CD1c-positive myeloid dendritic cell (primary cell): ENCODE measurements around the gene SMYD1.
A peak's percentile ranks its signal among the peaks of the same experiment; 100 is the strongest.
"Not testable (repeated sequence)": the region's sequence is repeated elsewhere in the genome, so short reads cannot be mapped to it uniquely, and the experiment has no call there.

Source experiments
- DNase-seq: peaks from one replicate; pipeline ENCODE4 v3.0.0-alpha.2; 2016; ENCODE audit errors: extremely low spot score

Gene SMYD1

DNA sequence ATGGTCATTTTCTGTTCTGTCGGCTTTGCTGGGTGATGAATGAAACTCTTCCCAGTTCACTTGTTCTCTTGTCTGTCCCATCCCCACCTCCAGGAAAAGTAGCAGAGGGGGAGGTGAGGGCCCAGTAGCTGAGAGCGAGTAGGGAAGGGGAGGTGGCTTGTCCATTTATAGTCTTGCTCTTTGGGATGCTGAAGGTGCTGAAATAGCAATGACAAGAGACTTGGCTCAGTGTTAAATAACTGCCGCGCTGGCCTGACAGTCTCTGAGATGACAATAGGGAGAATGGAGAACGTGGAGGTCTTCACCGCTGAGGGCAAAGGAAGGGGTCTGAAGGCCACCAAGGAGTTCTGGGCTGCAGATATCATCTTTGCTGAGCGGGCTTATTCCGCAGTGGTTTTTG, at the start of gene SMYD1:
SMYD1 (plus strand) TSS at position 228 of the 400 bp plus-strand sequence; CDS start at position 268, 40 bp downstream.
- DNase-seq, result no peak

DNA sequence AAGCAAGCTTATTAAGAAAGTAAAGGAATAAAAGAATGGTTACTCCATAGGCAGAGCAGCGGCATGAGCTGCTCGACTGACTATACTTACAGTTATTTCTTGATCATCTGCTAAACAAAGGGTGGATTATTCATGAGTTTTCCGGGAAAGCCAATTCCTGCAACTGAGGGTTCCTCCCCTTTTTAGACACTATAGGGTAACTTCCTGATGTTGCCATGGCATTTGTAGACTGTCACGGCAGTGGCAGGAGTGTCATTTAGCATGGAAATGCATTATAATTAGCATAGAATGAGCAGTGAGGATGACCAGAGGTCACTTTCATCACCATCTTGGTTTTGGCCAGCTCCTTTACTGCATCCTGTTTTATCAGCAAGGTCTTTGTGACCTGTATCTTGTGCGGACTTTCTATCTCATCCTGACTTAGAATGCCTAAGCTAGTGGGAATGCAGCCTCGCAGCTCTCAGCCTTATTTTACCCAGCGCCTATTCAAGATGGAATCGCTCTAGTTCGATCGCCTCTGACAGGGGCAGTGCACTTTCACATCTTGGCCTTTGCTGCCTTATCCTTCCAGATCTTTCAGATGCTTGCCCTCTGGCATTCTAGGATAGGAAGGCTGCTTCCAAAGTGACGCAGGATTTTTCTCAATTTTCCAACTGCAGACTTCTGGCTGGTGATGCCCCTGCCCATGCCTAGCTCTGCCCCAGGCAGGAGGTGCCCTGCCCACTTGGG, 49.4 kb upstream of the SMYD1 start:
- DNase-seq, result peak; percentile 47

DNA sequence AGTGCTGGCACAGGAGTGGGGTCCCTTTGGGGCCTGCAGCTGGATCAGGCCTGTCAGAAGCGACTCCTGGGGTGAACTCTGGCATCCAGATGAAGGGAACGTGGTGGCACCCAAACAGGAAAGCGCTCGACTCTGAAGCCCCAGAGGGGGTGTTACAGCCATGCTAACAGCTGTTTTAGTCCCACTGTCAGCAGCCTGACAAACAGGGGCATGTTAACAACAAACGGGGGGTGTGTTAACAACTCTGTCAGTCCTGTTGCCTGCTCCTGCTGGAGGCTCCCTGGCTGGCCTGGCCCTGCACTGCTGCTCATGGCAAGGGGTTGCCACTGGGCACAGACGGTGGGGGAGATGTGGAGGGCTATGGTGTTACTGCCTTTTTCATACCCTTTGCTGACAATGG, 48.7 kb upstream of the SMYD1 start:
- no peak for DNase-seq

DNA sequence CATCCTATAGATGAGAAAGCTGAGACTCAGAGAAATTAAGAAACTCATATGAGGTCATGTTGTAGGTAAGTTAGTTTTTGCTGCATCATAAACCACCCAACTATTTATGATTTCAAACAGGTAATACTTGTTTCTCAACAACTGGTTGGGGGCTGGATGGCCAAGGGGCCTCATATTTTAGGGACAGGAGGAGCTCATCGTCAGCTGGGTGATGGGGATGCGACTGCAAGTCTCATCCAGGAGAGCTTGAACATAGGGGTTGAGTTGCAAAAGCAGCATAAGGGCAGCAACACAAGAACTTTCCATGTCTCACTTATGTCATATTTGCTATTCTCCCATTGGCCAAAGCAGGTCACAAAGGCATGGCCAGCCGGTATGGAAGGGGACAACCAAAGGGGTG, 47.6 kb upstream of the SMYD1 start:
- no peak for DNase-seq

DNA sequence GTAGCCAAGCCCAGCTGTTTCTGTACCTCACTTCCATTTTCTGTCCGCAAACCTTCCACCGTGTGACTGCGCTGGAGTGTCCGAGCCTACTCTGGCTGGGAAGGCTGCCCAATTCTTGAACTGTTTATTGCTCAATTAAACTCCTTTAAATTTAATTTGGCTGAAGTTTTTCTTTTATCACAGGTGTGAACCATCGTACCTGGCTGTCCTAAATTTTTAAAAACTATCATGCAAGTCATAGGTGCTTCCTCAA, 45.0 kb upstream of the SMYD1 start:
- DNase-seq, result no peak

DNA sequence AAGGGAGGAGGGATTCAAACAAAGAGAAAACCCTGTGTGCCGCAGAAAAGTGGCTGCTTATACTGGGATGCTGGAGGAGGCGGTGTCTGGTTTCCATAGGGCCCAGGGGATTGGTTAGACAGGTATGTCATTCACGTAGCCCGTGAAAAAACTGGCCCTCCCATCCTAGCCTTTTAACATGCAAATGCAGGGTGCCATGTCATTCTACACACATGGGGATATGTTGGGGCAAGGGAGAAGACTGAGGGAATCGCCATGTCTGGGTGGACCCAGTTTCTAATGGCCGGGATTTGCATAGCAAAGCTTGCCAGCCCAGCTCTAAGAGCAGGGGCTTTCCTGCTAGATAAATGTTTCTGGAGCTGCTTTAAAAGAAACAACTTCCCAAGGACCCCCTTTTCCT, 43.1 kb upstream of the SMYD1 start:
- no peak for DNase-seq

DNA sequence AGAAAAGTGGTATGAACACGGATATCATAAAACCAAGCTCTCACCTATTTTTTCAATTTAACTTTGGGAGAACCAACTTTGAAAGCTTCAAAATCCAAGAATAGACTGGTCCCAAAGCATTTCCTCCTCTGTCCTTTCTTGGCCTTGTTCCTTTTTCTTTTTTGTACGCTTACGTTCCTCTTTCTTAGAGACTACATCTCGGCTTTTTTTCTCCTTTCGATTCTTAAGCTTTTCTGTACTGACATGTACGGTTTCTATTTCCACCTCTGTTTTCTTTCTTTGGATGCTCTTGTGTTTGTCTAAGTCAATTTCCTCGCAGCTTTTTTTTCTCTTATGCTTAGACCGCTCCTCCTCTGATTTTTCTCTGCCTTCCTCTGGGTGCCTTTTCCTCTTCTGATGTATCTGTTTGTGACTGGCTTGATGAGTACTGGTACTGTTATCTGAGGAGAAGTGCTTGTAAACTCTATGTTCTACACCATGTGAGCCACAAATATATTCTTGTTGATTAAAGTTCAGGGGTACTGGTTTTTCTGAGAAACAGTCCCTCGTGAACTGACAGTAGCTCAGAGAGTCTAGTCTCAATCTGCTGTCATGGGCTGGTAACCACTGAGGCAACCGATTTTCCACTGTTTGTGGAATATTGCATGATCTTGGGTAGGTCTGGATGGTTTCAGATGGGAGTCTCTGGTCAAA, 39.8 kb upstream of the SMYD1 start:
- DNase-seq, result peak; percentile 37

DNA sequence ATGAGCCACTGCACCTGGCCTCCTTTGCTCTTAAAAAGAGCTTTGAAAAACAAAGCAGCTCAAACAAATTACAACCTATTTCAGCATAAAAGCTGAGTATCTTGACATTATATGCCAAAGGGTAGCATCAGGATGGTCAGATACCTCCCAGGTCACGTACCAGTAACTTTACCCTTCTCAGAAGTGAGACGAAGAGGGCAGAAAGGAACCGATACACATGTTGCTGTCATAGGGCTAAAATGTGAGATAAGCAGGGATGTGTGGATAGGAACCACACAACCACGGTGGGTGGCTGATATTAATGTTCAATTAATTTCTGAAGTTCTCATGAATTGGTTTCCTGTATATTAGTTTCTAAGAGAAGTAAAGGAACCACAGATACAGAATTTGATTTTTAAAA, 38.7 kb upstream of the SMYD1 start:
- DNase-seq, result no peak

DNA sequence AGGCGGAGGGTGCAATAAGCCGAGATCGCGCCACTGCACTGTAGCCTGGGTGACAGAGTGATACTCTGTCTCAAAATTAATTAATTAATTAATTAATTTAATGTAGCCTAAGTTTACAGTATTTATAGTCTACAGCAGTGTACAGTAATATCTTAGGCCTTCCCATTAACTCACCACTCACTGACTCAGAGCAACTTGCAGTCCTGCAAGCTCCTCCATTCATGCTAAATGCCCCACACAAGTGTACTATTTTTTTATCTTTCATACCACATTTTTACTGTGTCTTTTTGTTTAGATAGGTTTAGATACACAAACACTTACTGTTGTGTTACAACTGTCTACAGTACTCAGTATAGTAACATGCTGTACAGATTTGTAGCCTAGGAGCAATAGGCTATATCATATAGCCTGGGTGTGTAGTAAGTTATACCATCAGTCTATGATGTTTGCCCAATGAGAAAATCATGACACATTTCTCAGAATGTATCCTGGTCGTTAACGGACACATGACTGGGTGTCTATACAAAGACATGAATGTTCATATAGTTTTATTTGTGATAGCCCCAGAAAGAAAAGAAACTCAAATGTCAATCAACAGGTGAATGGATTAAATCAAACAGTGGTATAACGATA, 35.4 kb upstream of the SMYD1 start:
- no peak for DNase-seq

DNA sequence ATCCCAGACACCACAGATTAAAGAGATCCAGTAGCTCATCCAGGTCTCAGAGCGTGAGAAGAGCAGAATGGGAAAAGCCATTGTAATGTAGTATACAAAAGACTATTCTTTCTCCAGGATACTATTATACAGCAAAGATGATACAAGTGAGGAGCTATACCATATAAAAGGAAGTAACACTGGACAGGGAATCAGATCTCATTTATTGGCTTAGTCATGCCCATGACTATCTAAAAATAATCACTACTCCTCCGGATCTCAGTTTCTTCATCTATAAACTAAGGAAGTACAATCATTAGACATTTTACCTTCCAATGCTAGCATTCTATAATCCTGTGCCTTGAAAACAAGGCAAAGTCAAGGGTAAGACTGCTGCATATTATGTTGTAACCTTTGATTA, 31.4 kb upstream of the SMYD1 start:
- peak; percentile 35 for DNase-seq

DNA sequence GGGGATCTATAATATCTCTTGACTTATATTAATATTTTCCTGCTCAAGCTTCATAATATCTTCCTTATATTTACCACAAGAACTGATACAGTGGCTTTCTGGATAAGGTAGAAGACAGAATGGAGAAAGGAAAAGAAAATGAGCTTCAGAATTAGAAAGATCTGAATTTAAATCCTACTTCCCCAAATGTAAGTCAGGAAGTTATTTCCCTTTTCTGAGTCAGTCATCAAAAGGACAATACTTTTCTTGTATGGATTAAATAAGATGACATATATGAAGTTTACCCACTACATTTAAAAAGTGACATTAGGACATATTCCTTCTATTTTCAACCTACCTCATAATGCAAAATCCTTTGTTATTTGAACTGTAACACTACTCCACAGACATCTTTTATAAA, 31.0 kb upstream of the SMYD1 start:
- peak; percentile 54 for DNase-seq

DNA sequence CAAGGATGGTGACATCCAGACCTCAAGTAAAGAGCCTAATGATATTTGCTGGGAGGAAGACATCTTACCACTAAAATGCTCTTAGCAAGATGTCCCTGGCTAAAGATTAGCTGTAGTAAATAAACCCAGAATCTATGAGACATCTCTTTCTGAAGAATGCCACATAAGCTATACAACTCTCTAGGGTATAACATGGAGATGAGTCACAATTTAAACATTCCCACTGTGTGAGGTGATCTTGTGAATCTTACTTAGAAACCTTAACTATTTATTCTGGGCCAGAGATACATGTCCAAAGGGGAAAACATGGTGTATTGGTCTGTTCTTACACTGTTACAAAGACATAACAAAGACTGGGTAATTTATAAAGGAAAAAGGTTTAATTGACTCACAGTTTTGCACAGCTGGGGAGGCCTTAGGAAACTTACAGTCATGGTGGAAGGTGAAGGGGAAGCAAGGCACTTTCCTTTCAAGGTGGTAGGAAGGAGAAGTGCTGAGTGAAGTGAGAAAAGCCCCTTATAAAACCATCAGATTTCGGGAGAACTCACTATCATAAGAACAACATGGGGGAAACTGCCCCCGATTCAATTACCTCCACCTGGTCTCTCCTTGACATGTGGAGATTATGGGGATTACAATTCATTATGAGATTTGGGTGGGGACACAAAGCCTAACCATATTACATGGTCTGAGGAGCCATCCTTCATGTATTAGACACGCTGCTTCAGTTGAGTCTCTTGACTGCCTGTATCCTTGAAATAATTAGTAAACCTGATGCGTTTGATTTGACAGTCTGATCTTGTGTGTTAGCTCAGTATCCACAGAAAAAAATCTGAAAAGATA, 29.1 kb upstream of the SMYD1 start:
- no peak for DNase-seq

DNA sequence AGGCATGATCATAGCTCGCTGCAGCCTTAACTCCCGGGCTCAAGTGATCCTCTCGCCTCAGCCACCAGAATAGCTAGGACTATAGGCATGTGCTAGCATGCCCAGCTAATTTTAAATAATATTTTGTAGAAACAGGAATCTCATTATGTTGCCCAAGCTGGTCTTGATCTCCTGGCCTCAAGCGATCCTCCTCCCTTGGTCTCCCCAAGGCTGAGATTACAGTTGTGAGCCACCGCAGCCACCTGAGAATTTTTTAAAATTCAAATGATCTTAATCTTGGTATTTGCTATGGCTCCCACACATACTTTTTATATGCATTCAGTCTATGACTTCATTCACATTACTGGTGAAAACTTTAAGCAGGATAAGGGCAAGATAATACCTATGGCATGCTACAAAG, 25.1 kb upstream of the SMYD1 start:
- no peak for DNase-seq

DNA sequence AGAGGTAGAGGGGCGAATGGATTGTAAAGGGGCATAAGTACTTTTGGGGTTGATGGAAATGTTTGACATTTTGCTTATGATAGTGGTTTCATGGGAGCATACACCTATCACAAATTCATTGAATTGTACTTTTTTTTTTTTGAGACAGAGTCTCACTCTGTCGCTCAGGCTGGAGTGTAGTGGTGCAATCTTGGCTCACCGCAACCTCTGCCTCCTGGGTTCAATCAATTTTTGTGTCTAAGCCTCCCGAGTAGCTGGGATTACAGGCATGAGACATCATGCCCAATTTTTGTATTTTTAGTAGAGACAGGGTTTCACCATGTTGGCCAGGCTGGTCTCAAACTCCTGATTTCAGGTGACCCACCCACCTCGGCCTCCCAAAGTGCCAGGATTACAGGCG, 22.1 kb upstream of the SMYD1 start:
- not testable (repeated sequence) for DNase-seq

DNA sequence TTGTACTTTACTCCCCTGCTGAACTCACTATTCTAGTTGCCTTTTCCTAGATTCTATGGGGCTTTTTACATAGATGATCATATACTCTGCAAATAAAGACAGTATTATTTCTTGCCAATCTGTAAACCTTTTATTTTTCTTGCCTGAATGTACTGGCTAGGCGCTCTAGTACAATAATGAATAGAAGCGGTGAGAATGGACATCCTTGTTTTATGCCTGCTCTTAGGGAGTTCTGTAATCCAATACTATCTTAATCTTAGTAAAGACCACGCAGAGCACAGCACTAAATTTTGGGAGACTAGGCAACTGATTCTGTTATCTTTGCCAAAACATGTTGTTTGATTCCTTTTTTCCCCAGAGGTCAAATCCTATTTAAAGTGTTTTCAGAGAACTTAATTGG, 19.1 kb upstream of the SMYD1 start:
- DNase-seq, result no peak

DNA sequence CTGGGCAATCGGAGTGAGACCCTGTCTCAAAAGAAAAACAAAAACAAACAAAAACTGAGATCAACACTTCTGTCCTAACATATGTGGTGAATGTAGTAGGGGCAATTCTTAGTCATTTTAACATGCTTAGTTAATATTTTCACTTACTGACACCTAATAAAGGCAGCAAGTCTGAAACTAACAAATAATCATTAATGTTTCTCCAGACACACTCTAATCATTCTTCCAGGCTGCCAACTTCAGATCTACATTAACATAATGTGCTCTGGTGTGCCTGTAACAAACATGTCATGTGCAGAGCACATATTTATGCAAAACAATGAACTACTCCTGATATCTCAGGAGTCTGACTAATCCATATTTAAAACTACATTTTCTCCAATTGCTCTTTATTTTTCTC, 18.0 kb upstream of the SMYD1 start:
- DNase-seq, result no peak

DNA sequence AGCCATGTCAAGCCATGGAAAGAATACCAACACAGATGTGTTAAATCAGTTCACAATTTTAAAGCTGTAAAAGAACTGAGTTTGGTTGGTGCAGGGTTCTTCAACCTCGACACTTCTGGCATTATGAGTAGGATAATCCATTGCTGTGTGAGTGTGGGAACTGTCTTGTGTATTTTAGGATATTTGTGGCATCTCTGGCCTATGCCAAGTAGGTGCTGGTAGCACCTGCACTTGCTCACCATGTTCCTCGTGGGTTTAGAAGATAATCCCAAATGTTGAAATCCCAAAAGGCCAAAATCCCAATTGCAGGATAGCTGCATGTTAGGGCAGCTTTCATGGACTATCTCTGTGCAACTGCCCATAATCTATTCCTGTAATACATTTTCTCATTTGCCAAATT, 15.8 kb upstream of the SMYD1 start:
- DNase-seq, result no peak

DNA sequence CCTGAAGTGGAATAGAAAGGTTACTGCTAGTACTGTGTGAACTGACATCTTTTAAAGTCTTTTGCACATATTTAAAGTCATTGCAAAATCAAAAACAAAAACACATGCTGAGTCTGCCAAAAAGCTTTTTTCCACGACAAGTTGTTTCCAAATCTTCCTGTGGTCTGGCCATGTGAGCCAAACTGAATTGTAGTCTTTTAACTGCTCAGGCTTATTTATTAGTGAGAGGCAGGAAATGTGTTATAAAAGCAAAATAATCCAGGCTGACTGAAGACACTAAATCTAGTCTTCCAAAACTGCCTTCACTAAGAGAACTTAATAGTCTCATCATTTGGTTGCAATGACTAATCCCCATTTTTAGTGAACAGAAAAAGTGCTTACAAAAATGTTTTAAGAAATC, 14.3 kb upstream of the SMYD1 start:
- DNase-seq, result no peak

DNA sequence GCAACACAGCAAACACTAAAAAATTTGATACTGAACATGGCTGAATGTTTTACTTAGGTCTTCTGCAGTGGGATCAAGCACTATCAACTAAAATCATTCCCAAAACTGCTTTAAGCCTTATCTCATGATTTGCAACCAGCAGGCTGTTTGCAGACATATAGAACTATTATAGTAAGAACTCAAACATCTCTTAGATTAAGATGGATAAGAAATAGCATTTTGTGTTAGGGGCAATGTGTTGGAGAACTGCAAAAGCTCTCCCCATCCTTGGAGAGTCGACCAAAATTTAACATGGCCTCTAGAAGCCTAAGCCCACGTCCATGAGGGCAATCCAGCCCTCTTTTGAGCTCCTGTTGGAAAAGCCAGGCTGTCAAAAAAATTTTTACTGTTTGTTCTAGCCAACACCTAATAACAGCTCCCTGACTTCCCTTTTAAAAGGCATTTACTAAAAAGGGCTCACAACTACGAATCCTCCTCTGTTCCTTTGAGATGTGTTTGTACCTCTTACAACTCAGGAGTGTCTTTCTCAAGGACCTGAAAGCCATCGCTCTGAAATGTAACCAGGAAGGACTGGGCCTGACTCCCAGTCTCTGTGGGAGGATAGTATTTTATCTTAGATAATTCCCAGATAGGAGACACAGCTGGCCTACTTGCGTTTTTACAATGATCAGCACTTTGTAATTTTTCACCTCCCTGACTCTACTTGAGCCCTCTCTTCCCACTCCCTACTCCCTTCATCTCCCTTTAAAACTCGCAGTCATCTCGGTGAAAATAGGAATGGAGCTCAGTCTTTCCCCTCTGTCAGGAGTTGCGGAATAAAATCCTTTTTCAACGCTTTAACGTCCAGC, 13.5 kb upstream of the SMYD1 start:
- peak; percentile 28 for DNase-seq

DNA sequence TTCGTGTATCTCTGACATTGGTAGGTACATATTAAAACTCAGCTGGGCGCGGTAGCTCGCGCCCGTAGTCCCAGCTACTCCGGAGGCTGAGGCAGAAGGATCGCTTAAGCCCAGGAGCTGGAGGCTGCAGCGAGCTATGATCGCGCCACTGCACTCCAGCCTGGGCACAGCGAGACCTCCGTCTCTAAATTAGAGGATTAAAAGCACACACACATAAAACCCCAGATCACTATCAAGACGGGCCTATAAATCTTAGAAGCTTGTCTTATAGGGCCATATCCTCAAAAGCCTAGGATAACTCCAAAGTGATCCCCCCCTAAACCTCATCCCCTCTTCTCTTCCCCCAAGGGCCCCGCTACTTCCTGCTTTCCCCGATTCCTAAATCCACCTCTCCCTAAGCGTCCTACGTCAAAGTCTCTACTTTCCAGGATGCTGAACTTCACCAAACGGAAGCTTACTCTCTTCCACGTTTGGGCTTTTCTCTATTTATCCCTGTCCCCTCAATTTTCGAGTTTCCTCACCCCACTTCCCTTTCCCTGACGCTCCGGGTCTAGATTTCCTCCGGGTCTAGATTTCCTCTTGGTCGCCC, 12.7 kb upstream of the SMYD1 start:
- DNase-seq, result no peak
